ENCODE results near the gene PLEKHG4B.

PLEKHG4B gene

DNA sequence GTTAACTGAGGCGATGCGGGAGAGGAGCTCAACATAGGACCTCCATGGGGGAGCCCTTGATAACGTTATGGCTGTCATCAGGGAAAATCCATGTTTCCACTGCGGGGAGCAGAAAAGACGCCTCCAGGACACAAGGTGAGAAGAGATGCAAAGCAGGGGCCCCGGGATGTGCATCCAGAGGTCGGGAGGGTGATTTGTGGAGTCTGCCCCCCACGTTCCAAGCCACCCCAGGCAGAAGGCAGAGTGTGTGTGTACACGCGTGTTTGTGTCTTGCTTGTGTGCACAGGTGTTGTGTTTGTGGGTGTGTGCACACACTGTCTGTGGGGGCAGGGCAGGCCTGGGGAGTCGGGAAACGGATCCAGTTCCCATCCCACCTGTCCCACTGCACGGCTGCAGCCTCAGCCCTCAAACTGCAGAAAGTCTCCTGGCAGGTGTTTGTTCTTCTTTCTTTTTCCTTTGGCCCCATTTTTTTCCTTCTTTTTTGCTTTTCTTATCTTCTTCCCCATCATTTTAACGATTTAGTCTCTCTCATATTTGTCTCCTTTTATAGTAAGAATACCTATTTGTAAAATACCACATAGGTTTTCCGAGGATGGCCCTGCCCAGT is 17.4 kb upstream of the PLEKHG4B start:
- no peak for DNase-seq (ENCODE audit: low read depth in 3 of 3)

DNA sequence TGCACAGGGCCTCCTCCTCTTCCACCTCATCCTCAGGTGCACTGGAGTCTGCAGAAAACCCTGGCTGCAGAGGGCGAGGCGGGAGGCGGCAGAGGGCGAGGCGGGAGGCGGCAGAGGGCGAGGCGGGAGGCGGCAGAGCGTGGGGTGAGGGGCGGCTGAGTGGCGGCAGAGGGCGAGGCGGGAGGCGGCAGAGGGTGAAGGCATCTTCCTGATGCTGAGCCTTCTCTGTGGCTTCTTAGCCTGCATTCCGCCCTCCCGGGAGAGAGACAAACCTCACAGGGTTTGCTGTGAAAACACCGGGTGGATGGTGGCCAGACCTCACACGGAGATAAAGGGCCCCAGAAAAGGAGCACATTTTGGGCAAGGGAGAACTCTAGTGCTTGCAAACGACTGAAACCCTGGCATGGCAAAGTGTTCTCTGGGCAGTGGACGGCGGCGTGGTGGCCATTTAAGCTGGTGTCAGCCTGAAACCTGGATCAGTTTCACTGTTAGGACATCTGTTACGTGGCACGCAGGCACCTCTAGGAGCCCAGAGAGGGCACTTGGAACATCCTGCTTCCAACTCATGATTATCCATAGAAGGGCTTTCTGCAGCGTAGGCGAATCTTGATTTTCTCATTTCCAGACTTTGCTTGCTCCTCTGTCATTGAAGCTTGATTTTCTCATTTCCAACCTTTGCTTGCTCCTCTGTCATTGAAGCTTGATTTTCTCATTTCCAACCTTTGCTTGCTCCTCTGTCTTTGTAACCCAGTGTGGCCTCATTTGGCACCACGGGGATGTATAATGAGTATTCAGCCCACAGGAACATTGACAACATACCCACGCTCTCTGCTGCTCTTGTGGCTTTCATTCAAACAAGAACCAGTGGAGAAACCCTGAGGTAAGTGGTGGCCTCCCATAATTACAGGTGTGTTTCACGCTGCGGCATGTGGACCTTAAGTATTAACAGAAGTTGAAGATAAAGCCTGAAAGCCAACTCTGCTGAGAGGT is 16.3 kb upstream of the PLEKHG4B start:
- DNase-seq (ENCODE audit: low read depth in 3 of 3): no peak

DNA sequence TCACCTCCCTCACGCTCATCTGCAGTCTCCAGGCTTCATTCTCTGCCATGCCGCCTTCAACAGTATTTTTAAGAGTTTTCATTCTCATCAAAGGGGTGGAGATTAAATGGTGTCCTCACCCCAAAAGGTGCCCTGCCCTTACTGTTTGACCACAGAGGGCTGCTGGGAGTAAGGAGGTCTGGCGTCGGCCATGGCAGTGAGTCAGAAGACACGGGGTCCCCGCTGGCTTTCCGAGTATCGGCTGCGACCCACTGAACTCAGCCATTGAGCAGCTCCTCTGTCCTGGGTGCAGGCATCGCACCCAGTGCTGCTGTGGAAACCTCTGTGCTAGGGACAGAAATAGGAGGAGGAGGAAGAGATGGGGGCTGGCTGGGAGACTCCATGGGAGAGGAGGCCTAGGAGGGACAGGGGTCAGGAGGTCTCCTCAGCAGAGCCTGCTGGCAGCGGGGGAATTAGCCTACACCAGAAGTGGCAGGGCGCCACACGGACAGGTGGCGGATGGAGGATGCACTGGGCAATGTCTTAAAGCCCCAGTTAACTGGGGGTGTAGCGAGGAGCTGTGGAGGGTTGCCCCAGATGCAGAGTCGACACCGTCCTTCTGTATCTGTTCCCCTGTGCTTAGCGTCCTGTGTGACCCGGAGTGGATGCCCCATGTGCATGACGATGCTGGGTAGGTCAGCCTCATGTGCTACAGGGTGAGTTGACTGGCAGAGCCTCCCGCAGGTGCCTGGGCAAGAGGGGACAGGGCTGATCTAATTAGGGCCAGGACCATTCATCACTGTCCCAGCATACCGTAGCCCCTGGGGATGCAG is 15.4 kb upstream of the PLEKHG4B start:
- no peak for DNase-seq (ENCODE audit: low read depth in 3 of 3)

DNA sequence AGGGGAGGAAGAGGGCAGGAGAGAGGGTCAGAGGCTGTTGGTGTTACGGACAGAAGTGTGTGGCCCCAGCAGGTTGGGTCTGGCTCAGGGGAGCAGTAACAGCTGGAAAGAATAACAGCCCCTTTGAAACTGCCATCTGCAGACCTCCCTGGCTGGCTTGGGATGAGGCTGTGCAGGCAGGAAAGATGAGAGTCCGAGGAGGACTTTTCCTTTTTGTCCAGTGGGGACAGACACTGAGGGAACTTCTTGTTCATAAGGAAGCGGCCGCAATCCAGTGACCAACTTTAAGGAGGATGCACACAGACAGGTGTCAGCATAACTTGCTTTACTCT is 14.8 kb upstream of the PLEKHG4B start:
- DNase-seq (ENCODE audit: low read depth in 3 of 3): no peak

DNA sequence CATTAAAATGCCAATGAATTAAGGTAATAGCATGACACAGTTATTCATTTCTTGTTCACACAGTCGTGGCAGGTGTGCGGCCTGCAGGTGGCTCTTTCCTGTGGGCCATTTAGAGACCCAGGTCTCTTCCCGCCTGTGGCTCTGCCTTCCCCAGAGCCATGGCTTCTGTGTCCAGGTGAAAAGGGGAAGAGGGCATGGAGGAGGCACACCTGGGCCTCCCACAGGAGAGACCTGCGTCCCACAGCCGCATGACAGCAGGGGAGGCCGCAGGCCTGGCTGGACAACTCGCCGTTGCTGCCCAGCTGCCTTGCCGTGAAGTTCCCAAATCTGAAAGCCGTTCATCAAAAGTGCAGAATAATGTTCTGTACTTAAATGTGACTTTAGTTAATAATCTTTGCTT is 14.4 kb upstream of the PLEKHG4B start:
- no peak for DNase-seq (ENCODE audit: low read depth in 3 of 3)

DNA sequence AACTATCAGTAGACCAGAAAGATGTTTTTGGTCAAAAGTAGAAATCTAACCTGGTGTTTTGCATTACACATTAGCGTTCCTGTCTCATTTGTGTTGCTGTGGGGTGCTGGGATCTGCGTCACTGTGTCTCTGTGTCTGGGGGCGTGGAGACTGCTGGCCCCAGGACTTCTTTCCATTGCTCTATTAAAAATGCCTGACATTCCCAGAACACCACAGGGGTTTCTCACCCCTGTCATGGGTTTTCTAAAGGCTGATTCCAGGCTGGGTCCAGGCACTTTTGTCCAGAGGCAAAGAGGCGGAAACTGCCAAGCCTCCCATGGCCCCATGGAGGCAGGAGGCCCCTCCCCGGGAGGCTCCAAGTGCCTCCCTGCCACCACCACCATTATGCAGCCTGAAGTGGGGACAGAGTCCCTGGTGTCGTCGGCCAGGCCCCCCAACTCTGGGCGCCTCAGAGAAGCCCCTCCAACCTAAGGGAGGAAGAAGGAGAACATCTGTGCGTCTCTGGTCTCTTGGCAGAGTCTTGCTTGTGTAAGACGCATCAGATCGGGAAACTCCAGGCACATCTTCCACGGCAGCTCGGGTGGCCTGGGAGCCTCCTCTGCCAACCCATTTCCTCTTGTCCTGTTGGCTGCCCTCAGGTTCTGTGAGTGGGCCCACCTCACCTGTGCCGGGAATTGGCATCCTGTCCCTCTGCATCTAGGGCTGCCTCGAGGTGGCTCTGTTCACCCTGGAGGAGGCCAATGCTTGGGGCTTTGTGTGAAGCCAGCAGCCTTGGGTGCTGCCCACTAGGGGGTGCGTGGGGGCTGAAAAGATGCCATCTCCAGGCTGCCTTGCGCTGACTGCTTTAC is 13.8 kb upstream of the PLEKHG4B start:
- DNase-seq (ENCODE audit: low read depth in 3 of 3): no peak

DNA sequence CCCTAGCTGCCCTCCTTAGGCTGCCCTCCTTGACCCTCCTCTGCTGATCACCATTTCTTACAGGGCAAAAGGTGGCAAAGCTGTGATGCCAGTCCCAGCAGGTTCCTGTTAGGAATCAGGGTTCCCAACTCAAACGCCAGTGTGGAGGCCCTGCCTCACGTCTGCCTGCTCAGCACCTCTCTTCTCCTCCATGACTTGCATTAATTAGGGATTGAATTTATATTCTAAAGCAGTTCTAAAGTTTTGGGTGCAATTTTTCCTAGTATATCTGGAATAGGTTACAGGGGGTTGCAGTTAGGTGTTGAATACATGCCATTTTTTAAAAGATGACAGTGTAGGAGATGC is 13.2 kb upstream of the PLEKHG4B start:
- DNase-seq (ENCODE audit: low read depth in 3 of 3): no peak

DNA sequence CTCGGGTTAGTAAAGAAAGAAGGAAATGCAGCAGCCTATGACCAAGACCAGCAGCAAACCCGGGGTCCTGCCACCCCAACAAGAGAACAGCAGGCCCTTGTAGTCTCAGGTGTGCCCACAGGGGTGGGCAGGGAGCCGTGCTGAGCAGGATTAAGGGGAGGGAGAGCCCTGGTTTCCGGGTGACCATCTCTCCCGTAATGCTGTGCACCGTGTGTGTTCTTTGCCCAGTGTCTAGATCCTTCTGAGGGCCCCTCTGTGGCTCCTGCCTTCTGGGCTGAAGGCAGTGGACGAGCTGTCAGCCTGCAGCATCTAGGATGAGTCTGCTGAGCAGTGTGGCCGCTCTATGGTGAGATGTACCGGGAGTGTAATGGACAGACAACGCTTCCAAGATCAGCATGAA is 12.7 kb upstream of the PLEKHG4B start:
- DNase-seq (ENCODE audit: low read depth in 3 of 3): no peak

DNA sequence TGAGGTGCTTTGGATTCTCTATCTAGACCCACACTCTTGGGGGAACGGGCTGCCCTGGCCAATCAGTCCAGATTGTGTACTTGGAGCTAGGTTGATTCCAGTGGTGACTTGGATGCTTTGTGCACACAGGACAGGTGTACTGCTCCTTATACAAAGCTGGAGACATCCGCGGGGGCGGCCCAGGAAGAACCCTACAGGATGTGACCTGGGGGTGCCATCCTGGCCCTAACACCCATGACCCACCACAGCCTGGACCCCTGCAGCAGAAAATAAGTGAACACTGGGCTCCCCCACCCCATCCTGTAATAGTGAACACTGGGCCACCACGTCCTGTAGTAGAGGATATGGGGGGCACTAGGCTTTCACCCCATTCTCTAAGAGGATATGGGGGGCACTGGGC is 12.1 kb upstream of the PLEKHG4B start:
- no peak for DNase-seq (ENCODE audit: low read depth in 3 of 3)

DNA sequence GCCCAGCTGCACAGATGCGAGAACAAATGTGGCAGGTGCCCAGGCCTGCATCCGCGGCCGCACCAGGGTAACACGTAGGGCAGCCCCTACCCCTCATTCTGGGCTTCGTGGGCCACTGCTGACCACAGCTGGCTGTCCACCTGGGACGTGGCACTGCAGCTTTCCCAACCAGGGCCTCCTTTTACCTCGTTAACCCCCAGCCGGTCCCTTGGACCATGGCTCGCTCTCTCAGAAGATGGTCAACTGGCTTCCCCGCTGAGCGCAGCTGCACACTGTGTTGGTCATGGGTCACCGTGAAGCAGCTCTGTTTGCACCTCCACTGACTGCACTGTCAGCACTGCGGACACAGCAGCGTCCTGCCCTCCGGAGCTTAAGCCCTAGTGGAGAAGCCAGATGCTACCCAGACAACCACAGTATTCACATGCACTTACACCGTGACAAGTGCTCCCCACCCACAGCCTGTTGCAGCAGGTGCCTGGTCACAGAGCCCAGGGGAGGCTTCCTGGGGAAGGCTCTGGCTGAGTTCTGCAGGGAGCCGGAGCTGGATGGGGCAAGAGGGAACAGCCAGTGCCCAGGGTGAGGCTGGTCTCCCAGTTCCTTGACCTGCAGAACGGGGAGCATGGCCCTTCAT is 10.5 kb upstream of the PLEKHG4B start:
- no peak for DNase-seq (ENCODE audit: low read depth in 3 of 3)

DNA sequence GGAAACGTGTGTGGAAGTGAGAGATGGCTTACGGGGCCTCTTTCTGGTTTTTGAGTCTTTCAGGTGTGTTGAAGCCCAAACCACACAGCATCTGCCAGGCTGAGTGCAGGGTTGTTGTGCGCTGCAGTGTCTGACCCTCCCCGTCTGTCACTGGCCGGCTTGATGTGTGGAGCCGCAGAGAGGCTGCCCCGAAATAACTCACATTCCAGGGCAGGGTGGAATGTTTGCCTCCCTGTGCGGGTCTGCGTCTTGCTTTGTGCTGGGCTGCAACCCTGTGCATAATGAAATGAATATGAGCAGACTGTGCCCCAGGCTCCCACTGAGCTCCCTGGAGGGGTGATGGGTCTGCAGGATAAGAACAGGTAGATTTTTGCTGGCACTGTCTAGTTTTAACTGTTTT is 9.9 kb upstream of the PLEKHG4B start:
- no peak for DNase-seq (ENCODE audit: low read depth in 3 of 3)

DNA sequence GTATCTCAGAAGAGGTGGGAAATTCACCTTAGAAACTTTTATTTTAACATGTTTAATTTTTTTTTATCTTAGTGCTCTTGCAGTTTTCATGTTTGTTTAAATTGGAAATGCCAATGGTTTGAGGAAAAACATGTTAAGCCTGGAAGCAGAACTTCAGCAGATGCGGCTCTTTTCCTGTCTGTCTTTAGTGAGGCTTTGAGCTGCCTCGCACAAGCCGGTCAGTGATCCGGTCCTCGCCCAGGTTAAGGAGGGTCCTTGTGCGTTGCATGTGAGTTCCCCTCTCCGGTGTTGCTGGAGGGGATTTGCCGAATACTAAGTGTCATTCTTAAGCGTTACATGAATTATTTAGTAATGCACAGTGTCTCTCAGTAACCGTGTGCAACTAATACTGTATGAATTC is 9.4 kb upstream of the PLEKHG4B start:
- DNase-seq (ENCODE audit: low read depth in 3 of 3): no peak

DNA sequence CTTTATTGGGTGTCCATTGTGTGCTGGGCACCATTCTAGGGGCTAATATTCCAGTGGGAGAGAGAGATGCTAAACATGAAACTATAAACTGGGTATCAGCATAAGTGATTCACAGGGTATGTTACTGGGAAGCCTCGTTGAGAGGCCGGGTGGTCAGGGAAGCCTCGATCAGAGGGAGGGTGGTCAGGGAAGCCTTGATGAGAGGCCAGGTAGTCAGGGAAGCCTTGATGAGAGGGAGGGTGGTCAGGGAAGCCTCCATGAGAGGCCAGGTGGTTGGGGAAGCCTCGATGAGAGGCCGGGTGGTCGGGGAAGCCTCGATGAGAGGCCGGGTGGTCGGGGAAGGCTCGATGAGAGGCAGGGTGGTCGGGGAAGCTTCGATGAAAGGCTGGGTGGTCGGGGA is 8.9 kb upstream of the PLEKHG4B start:
- no peak for DNase-seq (ENCODE audit: low read depth in 3 of 3)

DNA sequence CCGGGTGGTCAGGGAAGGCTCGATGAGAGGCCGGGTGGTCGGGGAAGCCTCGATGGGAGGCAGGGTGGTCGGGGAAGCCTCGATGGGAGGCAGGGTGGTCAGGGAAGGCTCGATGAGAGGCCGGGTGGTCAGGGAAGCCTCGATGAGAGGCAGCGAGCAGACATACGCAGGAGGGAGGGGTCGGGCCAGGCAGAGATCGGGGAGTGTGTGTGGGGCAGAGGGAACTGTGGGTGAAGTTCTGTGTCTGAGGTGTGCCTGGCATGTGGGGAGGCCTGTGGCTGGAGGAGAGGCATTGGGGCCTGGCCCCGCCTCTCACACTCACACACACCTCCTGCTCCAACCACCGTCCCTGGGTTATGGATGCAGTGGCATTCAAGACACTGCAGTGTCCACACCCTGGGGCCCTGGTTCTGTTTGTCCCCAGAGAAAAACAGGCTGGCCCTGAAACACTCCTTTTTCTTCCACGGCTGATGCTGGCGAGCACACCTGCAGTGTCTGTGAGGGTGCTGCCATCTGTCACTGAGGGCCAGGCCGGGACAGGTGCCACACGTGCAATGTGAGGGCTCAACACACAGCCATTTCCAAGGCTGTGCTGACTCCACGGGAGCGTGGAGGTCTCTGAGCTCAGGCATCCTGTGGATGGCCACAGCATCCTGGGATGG is 6.5 kb upstream of the PLEKHG4B start:
- DNase-seq (ENCODE audit: low read depth in 3 of 3): no peak

DNA sequence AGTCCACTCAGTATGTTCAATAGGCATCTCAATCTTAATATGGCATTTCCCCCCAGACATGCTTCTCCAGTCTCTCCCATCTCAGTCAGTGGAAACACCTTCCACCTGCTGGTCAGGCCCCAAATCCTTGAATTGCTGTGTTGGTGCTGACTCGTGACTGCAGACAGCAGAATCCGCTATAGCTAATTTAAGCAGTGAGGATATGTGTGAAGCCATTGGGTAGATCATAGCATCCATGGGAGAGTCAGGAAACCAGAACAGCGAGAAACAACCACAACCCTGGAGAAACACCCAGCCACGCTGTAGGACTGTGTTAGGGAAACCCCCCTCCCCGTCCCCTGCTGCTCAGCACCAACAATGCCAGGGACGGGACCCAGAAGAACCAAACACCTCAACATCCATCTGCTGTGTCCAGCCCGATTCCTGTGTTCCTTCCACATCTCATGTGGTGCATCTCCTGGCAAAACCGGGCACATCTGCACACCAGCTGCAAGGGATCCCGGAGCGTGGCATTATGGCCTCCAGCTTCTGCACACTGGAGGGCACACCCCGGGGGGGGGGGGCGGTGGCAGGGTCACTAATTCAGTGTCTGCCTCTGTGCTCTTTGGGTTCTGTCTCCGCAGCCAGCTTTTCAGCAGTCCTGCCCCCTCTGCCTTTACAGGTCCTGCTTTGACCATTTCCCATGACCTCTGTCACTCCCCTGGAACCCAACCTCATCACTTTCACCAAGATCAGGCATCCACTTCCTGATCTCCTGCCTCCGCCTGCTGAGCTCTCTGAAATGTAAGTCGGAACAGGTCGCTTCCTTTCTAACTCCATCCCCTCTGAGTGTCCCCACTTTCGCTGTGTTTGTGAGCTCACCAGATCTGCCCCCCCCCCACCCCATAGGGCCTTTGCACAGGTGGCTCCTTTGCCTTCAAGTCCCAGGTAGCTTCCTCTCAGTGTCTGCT is 2.4 kb upstream of the PLEKHG4B start:
- DNase-seq (ENCODE audit: low read depth in 3 of 3): no peak

DNA sequence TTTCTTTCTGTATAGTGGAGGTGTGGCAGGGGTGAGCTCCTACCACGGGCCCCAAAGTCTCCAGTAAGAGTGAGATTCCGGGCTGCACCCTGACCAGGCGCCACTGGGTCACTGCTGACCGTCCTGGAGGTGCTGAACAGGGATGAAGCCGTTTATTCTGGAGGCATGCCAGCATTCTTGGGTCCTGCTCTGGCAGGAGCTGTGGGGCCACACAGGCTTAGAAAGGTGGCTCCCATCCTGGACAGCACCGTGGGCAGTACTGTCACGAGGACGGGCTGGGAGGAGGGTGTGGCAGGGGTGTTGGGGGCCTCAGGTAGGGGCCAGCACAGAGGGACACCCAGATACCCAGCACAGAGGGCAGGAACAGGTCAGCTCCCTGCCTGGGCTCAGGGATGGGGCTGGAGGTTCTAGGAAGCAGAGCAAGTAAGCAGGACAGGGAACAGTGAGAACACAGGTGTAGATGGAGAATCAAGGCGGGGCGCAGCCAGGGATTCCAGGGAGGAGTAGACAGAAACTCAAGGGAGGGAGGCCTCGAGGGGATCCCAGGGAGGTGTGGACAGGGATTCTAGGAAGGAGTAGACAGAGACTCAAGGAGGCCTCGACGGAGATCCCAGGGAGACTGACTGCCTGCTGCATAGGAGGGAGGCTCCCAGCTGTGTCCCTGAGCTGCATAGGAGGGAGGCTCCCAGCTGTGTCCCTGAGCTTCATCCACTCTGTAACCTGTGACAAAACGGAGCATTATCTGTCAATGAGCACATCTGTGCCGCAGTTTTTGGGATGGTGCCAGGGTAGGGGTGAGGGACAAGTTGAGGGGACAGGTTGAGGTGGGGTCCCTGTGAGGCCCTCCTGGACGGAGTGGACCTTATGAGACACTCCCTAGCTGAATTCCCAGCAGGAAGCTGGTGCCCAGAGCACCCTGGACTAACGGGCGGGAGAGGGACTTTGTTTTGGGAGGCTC is 1.1 kb upstream of the PLEKHG4B start:
- DNase-seq (ENCODE audit: low read depth in 3 of 3): no peak

DNA sequence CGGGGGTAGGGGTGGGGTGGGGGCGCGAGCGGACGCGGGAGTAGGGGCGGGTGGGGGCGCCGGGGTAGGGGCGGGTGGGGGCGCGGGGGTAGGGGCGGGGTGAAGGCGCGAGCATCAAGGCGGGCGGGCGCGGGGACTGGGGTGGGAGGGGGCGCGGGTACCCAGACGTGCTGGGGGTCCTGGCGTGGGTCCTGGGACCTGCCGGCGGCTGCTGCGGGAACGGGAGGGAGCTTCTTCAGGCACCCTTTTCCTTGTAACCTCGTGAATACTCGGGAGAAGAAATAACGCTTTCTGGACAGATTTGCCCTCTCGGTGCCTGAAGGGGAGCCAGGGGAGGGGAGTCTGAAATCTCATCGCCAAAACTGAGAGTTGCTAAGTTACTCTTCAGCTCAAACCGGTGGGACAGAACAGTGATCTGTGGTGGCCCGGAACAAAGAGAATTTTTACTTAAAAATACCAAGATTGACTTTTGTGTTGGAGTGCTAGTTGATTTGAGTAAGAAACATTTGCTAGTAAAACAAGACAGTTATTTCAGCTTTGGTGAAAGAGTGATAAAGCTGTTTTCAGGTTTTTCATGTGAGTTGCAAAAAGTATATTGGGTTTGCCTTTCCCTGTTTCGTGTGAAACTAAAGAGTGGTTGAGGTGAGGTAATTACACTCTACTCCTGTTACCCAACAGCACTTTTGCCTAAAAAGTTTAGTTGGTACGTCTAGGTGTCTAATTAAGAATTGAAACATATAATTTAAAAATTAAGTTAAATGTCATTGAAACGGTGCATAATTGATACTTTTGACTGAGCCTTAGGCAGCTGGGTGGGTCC is 643 bp downstream of the PLEKHG4B start:
- no peak for DNase-seq (ENCODE audit: low read depth in 3 of 3)
